Suprapubic skin (tissue), 4 donors: ENCODE data around the gene CBX2. TPM values are rescaled to one million over a fixed set of nuclear protein-coding genes. Genes with fewer than 3 reads are reported as not detected.
A peak's percentile ranks its signal among the peaks of the same experiment; 100 is the strongest.

Experiments
- DNase-seq, 2 donors: peaks; one replicate each; pipeline ENCODE4 v3.0.0-alpha.2; 2019; ENCODE audit warnings: low spot score in 2 of 2
- H3K27ac ChIP-seq: fragments of 200-600 bp; sonication (generic); one replicate; pipeline ENCODE4 v1.5.1; 2019
- H3K27me3 ChIP-seq: fragments of 200-600 bp; sonication (generic); one replicate; pipeline ENCODE4 v1.5.1; 2019
- H3K36me3 ChIP-seq: fragments of 200-600 bp; sonication (generic); one replicate; pipeline ENCODE4 v1.5.1; 2019
- H3K4me1 ChIP-seq: fragments of 200-600 bp; sonication (generic); one replicate; pipeline ENCODE4 v1.5.1; 2019
- H3K4me3 ChIP-seq: fragments of 200-600 bp; sonication (generic); one replicate; pipeline ENCODE4 v1.5.1; 2019; ENCODE audit warnings: mild to moderate bottlenecking
- H3K9me3 ChIP-seq: fragments of 200-600 bp; sonication (generic); one replicate; pipeline ENCODE4 v1.5.1; 2019
- EP300 ChIP-seq: sonication (generic); formaldehyde crosslinking; IDR thresholded peaks from one replicate; pipeline ENCODE4 v1.6.1; 2017; ENCODE audit warnings: antibody characterized with exemption
- POLR2A ChIP-seq, 2 donors: fragments of 450-650 bp; IDR thresholded peaks; one replicate each; pipeline ENCODE4 v1.6.1; 2017; ENCODE audit warnings: antibody characterized with exemption in 2 of 2, mild to moderate bottlenecking in 2 of 2, moderate library complexity in 2 of 2
- POLR2AphosphoS5 ChIP-seq, 3 donors: sonication (generic); formaldehyde crosslinking; IDR thresholded peaks; one replicate each; pipeline ENCODE4 v1.6.1; 2017; ENCODE audit warnings: antibody characterized with exemption in 3 of 3
- WGBS: methylation state at CpG from one replicate; pipeline ENCODE4 v1.1.5; 2018; 5-methylcytosine and 5-hydroxymethylcytosine counted together
- total RNA-seq, 4 donors: library from RNA; depleted of rRNA; stranded (reverse); fragments of >200 nt; gene quantifications; one replicate each; pipeline ENCODE4 v1.1.0, GENCODE V29; 2016
- TF ChIP-seq, protein P1 (sequence below), 2 donors: fragments of 200-600 bp in 1 of 2; fragments of 450-650 bp in 1 of 2; sonication (generic) in 1 of 2; IDR thresholded peaks; one replicate each; pipeline ENCODE4 v1.5.1; 2016 to 2019; ENCODE audit warnings: antibody characterized with exemption in 2 of 2, mild to moderate bottlenecking in 1 of 2, moderate library complexity in 1 of 2

CBX2 gene
- total RNA-seq, 4 donors from 2014 or later, result 2.2 to 7.0 (median 5.2) TPM

DNA sequence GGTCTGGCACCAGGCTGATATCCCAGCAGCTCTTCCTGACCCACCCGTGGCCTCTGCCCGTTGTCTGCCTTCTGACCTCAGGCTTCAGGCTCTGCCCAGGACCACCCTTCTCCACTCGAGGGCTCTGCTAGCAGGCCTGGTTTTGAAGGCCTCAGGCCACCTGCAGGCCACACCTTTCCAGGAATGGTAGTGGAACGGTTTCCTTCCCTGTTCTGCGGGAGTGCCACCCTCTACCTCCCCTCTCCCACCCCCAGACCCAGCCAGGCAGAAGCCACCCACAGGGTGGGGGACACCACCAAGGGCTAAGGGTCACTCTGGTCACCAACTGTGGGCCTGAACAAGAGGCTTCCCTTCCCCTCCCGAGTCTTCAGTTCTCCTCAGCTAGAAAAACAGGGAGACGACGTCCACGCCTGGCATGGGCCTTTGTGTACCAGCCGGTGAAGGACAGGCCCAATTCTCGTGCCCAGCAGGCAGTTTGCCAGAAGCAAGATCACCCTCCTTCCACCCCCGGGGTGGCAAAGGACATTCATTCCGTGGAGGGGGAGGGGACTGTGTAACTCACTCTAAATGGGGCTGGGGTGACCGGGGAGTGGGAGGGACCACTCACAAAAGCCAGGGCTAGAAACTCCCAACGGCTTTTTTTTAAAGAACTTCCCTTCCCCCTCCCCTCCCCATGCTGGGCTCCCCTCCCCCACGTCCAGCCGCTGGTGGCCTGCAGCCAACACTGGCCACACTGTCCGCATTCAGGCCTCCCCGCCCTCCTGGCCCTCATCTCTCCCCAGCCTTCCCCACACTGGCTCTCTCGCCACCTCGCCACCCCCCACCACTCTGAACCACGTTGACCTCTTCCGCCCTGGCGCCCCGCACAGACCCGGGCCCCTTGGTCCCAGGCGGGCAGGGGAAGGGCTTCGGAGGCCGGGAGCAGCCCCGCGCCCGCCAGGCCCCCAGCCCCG is 53.6 kb downstream of the CBX2 start:
- peaks cover 48% of the 10 kb centered on the region for H3K4me1 ChIP-seq
- 52% methylated on average over 27 of the region's 33 CpGs for WGBS
- H3K27ac ChIP-seq, result peak overlapping the region; percentile 23
- peaks cover 20% of the 10 kb centered on the region for H3K36me3 ChIP-seq
- DNase-seq, result no peak
- no peaks in the 10 kb centered on the region for H3K9me3 ChIP-seq
- TF ChIP-seq POLR2AphosphoS5 (IDR thresholded peaks at IDR 0.05) (no peak), POLR2A (IDR thresholded peaks at IDR 0.05) (no peak), EP300 (no peak)
- TF ChIP-seq, protein P1, sequence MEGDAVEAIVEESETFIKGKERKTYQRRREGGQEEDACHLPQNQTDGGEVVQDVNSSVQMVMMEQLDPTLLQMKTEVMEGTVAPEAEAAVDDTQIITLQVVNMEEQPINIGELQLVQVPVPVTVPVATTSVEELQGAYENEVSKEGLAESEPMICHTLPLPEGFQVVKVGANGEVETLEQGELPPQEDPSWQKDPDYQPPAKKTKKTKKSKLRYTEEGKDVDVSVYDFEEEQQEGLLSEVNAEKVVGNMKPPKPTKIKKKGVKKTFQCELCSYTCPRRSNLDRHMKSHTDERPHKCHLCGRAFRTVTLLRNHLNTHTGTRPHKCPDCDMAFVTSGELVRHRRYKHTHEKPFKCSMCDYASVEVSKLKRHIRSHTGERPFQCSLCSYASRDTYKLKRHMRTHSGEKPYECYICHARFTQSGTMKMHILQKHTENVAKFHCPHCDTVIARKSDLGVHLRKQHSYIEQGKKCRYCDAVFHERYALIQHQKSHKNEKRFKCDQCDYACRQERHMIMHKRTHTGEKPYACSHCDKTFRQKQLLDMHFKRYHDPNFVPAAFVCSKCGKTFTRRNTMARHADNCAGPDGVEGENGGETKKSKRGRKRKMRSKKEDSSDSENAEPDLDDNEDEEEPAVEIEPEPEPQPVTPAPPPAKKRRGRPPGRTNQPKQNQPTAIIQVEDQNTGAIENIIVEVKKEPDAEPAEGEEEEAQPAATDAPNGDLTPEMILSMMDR (IDR thresholded peaks at IDR 0.05), result no peak
- peak overlapping the region; percentile 28 for H3K4me3 ChIP-seq
- no peaks in the 10 kb centered on the region for H3K27me3 ChIP-seq

DNA sequence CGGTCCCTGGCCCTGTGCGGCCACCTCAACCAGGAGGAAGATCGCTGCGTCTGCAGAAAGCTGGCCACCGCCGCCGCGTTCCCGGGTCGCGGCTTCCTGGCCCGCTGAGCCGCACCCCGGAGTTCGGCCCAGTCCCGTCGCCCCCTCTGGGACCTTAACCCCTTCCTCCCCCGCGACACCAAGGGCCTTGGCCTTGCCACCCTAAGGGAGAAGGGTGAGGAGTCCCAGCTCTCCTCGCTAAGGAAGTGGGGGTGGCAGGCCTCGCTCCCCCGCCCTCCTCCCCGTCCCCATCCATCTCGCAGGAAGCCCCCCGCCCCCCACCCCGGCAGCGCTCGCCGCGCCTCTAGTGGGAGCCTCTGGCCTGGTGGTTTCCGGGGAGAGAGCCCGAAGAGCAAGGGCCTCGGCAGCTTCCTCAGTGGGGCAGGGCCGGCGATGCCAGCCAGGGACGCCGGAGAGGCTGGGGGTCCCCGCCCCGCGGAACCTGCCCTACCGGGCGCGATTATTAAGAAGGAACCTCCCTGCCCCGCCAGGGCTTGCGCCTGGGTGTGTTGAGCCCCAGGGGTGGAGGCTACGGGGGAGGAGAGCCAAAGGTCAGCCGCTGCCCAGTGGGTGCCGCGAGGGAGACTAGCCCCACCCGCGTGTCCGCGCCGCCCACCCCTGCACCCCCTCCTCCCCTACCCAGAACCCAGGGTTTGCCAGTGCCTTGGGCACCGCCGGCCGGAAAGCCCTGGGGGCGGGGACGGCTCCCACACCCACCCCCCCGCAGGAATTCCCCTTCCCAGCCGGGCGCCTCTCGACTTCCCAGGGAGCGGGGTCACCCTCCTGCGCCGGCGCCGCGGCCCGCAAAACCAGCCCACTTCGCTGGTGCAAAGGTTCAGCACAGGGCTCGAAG is 54.5 kb downstream of the CBX2 start:
- DNase-seq, result no peak
- Histone ChIP-seq H3K27ac (peak overlapping the region; percentile 23), H3K36me3 (peaks cover 20% of the 10 kb centered on the region), H3K4me3 (peak overlapping the region; percentile 28), H3K27me3 (no peaks in the 10 kb centered on the region), H3K9me3 (no peaks in the 10 kb centered on the region), H3K4me1 (peaks cover 58% of the 10 kb centered on the region)
- WGBS, result 51% methylated on average over 30 of the region's 72 CpGs
- no peak for TF ChIP-seq POLR2A (IDR thresholded peaks at IDR 0.05)
- TF ChIP-seq EP300, result no peak
- TF ChIP-seq, protein P1 (IDR thresholded peaks at IDR 0.05), result no peak

GRCh38 chr17:79833110-79833450 is 55.1 kb downstream of the CBX2 start:
- peak overlapping the region; percentile 28 for H3K4me3 ChIP-seq
- peaks cover 64% of the 10 kb centered on the region for H3K4me1 ChIP-seq
- no peak for DNase-seq
- H3K27ac ChIP-seq, result no peak overlapping the region
- H3K27me3 ChIP-seq, result no peaks in the 10 kb centered on the region
- 80% methylated on average over 7 of the region's 7 CpGs for WGBS
- TF ChIP-seq POLR2AphosphoS5 (IDR thresholded peaks at IDR 0.05) (no peak), EP300 (no peak), POLR2A (IDR thresholded peaks at IDR 0.05) (no peak)
- TF ChIP-seq, protein P1 (IDR thresholded peaks at IDR 0.05), result no peak
- H3K36me3 ChIP-seq, result peaks cover 20% of the 10 kb centered on the region
- no peaks in the 10 kb centered on the region for H3K9me3 ChIP-seq

DNA sequence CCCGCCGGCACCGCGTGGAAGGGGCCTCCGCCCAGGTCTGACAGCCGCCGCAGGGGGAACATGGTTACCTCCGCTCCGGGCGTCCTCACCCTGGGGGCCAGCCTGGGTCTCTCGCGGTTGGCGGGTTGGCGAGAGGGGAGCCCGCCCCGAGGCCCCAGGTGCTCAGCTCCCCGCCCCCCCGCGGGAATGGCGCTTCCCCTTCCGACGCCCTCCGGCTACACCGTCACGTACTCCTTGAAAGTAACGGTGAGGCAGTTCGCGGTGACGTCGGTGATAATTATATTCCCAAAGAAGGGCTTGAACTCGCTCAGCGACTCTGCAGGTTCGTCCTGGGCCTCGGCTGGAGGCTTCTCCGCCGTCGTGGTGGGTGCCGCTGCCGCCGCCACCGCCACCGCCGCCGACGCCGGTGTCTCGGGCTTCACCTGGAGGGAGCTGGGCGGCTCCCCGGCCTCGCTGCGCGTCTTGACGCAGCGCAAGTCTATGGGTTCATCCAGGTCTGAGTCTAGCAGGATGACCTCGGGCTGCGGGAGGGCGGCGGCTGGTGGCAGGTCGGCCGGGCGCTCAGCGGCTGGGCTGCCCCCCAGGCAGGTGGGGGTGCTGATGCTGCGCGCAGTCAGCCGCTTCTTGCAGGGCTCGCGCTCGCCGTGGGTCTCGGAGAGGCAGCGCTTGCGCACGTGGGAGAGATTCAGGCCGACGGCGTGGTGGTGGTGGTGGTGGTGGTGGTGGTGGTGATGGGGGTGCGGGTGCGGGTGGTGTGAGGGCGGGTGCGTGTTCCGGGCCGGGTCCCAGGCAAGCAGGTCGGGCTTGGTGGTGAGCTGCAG is 56.0 kb downstream of the CBX2 start:
- TF ChIP-seq POLR2AphosphoS5 (IDR thresholded peaks at IDR 0.05) (no peak), EP300 (no peak), POLR2A (IDR thresholded peaks at IDR 0.05) (no peak)
- TF ChIP-seq, protein P1 (IDR thresholded peaks at IDR 0.05), result no peak
- no peak overlapping the region for H3K27ac ChIP-seq
- no peak overlapping the region for H3K4me3 ChIP-seq
- no peak for DNase-seq
- H3K36me3 ChIP-seq, result peaks cover 20% of the 10 kb centered on the region
- H3K27me3 ChIP-seq, result no peaks in the 10 kb centered on the region
- WGBS, result 94% methylated on average over 11 of the region's 83 CpGs
- H3K4me1 ChIP-seq, result peaks cover 66% of the 10 kb centered on the region
- H3K9me3 ChIP-seq, result no peaks in the 10 kb centered on the region
